Liver (tissue), 9 donors: ENCODE measurements around the gene OLIG2. TPM values are rescaled to one million over a fixed set of nuclear protein-coding genes. Genes with fewer than 3 reads are reported as not detected.

Experiments used
- DNase-seq: peaks from one replicate; pipeline ENCODE4 v3.0.0-alpha.2; 2017; ENCODE audit warnings: low spot score
- H3K27ac ChIP-seq, 2 donors: one replicate each; pipeline ENCODE4 v1.7.0; 2013; ENCODE audit warnings: inconsistent platforms in 2 of 2, low read length in 2 of 2, control low read depth in 1 of 2, low read depth in 1 of 2, mild to moderate bottlenecking in 1 of 2
- H3K27me3 ChIP-seq, 4 donors: one replicate each; pipeline versions ENCODE4 v1.6.1 to v1.7.0; 2013; ENCODE audit warnings: low read length in 3 of 4, inconsistent platforms in 1 of 4, mild to moderate bottlenecking in 1 of 4, moderate library complexity in 1 of 4; ENCODE audit not compliant: control insufficient read depth in 4 of 4, insufficient read depth in 4 of 4
- H3K36me3 ChIP-seq, 4 donors: one replicate each; pipeline versions ENCODE4 v1.6.1 to v1.7.0; 2013; ENCODE audit warnings: low read length in 3 of 4, mild to moderate bottlenecking in 3 of 4, low read depth in 1 of 4, moderate library complexity in 1 of 4; ENCODE audit not compliant: control insufficient read depth in 4 of 4, insufficient read depth in 3 of 4
- H3K4me1 ChIP-seq, 4 donors: one replicate each; pipeline versions ENCODE4 v1.6.1 to v1.7.0; 2013; ENCODE audit warnings: low read length in 3 of 4, mild to moderate bottlenecking in 3 of 4, moderate library complexity in 1 of 4; ENCODE audit not compliant: control insufficient read depth in 4 of 4, insufficient read depth in 4 of 4
- H3K4me3 ChIP-seq, 3 donors: one replicate each; pipeline versions ENCODE4 v1.6.1 to v1.7.0; 2013; ENCODE audit warnings: low read length in 3 of 3, control low read depth in 1 of 3, low read depth in 1 of 3, mild to moderate bottlenecking in 1 of 3
- H3K9ac ChIP-seq, 2 donors: one replicate each; pipeline ENCODE4 v1.7.0; 2013; ENCODE audit warnings: low read length in 2 of 2, mild to moderate bottlenecking in 2 of 2, moderate library complexity in 2 of 2, control low read depth in 1 of 2, low read depth in 1 of 2
- H3K9me3 ChIP-seq, 4 donors: one replicate each; pipeline versions ENCODE4 v1.6.1 to v1.7.0; 2013; ENCODE audit warnings: low read length in 3 of 4; ENCODE audit not compliant: control insufficient read depth in 4 of 4
- EGR1 ChIP-seq, 2 donors: IDR thresholded peaks; 2 replicates each; pipeline ENCODE4 v1.6.1; 2016 to 2018; ENCODE audit warnings: antibody characterized with exemption in 2 of 2, low read depth in 2 of 2
- FOXA2 ChIP-seq: IDR thresholded peaks from 2 replicates; pipeline ENCODE4 v1.6.1; 2016; ENCODE audit warnings: antibody characterized with exemption
- GABPA ChIP-seq, 2 donors: IDR thresholded peaks in 1 of 2; conservative IDR thresholded peaks in 1 of 2; 2 replicates each; pipeline ENCODE4 v1.6.1; 2016; ENCODE audit warnings: antibody characterized with exemption in 2 of 2, mild to moderate bottlenecking in 1 of 2, moderate library complexity in 1 of 2
- HNF4G ChIP-seq: IDR thresholded peaks from 2 replicates; pipeline ENCODE4 v1.6.1; 2016; ENCODE audit warnings: antibody characterized with exemption
- JUND ChIP-seq, 2 donors: IDR thresholded peaks; 2 replicates each; pipeline ENCODE4 v1.6.1; 2016; ENCODE audit warnings: antibody characterized with exemption in 2 of 2
- RAD21 ChIP-seq, 2 donors: IDR thresholded peaks; 2 replicates each; pipeline ENCODE4 v1.6.1; 2016; ENCODE audit warnings: antibody characterized with exemption in 2 of 2, mild to moderate bottlenecking in 2 of 2
- RXRA ChIP-seq, 2 donors: IDR thresholded peaks; 2 replicates each; pipeline ENCODE4 v1.6.1; 2017 to 2018; ENCODE audit warnings: antibody characterized with exemption in 2 of 2, mild to moderate bottlenecking in 1 of 2
- SP1 ChIP-seq: IDR thresholded peaks from 2 replicates; pipeline ENCODE4 v1.6.1; 2018; ENCODE audit warnings: antibody characterized with exemption, mild to moderate bottlenecking
- TAF1 ChIP-seq: conservative IDR thresholded peaks from 2 replicates; pipeline ENCODE4 v1.6.1; 2016; ENCODE audit warnings: antibody characterized with exemption, mild to moderate bottlenecking
- WGBS: extraction: QIAGEN DNeasy Blood & Tissue Kit; methylation state at CpG from one replicate; pipeline ENCODE4 v1.1.7; 2013; 5-methylcytosine and 5-hydroxymethylcytosine counted together
- polyA plus RNA-seq, 2 donors: library from polyadenylated mRNA; stranded (reverse) in 1 of 2; unstranded in 1 of 2; fragments of 200-250 nt in 1 of 2; fragments of >200 nt in 1 of 2; fragmentation: Nextera tagmentation in 1 of 2; extraction: Ambion mirVana in 1 of 2; gene quantifications; one replicate each; pipeline versions ENCODE4 v1.2.1 to v1.2.3, GENCODE V29; 2013 to 2015
- total RNA-seq, 2 donors: library from RNA; depleted of rRNA; stranded (reverse); fragments of >200 nt; gene quantifications; one replicate each; pipeline ENCODE4 v1.2.3, GENCODE V29; 2014
- TF ChIP-seq, protein P1 (sequence below): IDR thresholded peaks from 2 replicates; pipeline ENCODE4 v1.6.1; 2016; ENCODE audit warnings: antibody characterized with exemption, mild to moderate bottlenecking
- TF ChIP-seq, protein P2 (sequence below): fragments of 150-350 bp; IDR thresholded peaks from 2 replicates; pipeline ENCODE4 v1.5.1; 2017; ENCODE audit warnings: improper control_type of control experiment, low read depth, low read length; ENCODE audit not compliant: missing input control
- TF ChIP-seq, protein P3 (sequence below): IDR thresholded peaks from 2 replicates; pipeline ENCODE4 v1.6.1; 2016; ENCODE audit warnings: antibody characterized with exemption
- donor health status: healthy.
- donor health status: healthy.
- donor health status: healthy.
- donor health status: healthy.
- donor health status: healthy.

OLIG2 gene
- total and polyA plus RNA-seq, 4 donors = not detected

DNA sequence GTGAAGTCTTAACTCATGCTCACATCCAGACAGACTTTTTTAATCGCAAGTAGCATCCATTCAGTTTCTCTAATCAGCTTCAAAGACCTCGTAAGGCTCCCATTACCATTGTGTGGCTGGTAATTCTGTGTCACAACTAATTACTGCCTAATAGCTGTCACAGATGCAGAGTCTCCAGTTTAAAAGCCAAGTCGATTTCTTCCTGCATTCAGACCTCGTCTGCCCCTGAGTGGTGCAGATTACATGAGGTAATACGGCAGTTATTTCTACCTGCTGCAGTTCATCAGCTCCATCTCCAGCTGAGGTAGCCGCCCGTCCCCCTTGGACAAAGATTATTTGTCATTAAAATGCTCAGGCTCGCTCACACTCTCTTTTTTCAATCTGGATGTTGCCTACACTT is 34.4 kb upstream of the OLIG2 start:
- Histone ChIP-seq H3K36me3 (no peaks in the 10 kb centered on the region), H3K27ac (no peak overlapping the region), H3K4me3 (no peak overlapping the region), H3K9ac (no peak overlapping the region), H3K4me1 (no peaks in the 10 kb centered on the region), H3K27me3 (peaks cover 0 to 3% (median 2%) of the 10 kb centered on the region in 4 donors), H3K9me3 (peaks cover 0 to 2% (median 0%) of the 10 kb centered on the region in 4 donors)
- TF ChIP-seq, protein P1, sequence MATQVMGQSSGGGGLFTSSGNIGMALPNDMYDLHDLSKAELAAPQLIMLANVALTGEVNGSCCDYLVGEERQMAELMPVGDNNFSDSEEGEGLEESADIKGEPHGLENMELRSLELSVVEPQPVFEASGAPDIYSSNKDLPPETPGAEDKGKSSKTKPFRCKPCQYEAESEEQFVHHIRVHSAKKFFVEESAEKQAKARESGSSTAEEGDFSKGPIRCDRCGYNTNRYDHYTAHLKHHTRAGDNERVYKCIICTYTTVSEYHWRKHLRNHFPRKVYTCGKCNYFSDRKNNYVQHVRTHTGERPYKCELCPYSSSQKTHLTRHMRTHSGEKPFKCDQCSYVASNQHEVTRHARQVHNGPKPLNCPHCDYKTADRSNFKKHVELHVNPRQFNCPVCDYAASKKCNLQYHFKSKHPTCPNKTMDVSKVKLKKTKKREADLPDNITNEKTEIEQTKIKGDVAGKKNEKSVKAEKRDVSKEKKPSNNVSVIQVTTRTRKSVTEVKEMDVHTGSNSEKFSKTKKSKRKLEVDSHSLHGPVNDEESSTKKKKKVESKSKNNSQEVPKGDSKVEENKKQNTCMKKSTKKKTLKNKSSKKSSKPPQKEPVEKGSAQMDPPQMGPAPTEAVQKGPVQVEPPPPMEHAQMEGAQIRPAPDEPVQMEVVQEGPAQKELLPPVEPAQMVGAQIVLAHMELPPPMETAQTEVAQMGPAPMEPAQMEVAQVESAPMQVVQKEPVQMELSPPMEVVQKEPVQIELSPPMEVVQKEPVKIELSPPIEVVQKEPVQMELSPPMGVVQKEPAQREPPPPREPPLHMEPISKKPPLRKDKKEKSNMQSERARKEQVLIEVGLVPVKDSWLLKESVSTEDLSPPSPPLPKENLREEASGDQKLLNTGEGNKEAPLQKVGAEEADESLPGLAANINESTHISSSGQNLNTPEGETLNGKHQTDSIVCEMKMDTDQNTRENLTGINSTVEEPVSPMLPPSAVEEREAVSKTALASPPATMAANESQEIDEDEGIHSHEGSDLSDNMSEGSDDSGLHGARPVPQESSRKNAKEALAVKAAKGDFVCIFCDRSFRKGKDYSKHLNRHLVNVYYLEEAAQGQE = no peak
- TF ChIP-seq, protein P2, sequence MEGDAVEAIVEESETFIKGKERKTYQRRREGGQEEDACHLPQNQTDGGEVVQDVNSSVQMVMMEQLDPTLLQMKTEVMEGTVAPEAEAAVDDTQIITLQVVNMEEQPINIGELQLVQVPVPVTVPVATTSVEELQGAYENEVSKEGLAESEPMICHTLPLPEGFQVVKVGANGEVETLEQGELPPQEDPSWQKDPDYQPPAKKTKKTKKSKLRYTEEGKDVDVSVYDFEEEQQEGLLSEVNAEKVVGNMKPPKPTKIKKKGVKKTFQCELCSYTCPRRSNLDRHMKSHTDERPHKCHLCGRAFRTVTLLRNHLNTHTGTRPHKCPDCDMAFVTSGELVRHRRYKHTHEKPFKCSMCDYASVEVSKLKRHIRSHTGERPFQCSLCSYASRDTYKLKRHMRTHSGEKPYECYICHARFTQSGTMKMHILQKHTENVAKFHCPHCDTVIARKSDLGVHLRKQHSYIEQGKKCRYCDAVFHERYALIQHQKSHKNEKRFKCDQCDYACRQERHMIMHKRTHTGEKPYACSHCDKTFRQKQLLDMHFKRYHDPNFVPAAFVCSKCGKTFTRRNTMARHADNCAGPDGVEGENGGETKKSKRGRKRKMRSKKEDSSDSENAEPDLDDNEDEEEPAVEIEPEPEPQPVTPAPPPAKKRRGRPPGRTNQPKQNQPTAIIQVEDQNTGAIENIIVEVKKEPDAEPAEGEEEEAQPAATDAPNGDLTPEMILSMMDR = no peak
- DNase-seq = no peak
- 35% methylated on average over 8 of the region's 8 CpGs for WGBS

DNA sequence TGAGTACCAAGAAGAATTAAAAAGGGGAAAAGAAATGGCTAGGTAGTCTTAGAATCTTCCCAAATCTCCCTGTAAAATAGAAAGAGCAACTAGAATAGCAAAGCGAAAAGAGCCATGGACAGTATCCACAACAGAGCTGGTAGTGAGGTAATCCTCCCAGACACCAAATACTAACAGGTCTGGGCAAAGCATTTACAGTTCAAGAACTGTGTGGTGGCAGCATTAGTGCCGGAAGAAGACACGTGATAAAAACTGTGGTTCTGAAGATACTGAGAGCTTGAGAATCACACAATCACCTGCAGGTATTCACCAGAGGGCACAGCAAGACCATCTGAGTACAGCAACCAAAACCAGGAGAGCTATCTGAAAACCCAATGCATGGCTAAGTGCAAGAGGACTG is 31.8 kb upstream of the OLIG2 start:
- Histone ChIP-seq H3K36me3 (no peaks in the 10 kb centered on the region), H3K9me3 (no peaks in the 10 kb centered on the region), H3K4me3 (no peak overlapping the region), H3K4me1 (no peaks in the 10 kb centered on the region), H3K27me3 (peaks cover 0 to 3% (median 2%) of the 10 kb centered on the region in 4 donors), H3K9ac (no peak overlapping the region), H3K27ac (no peak overlapping the region)
- no peak for DNase-seq
- WGBS = 57% methylated on average over 3 of the region's 3 CpGs
- TF ChIP-seq EGR1 (IDR thresholded peaks at IDR 0.05; ENCODE audit: low read depth in 2 of 2) (no peak), SP1 (no peak), JUND (IDR thresholded peaks at IDR 0.05) (no peak), FOXA2 (no peak), RXRA (IDR thresholded peaks at IDR 0.05) (no peak), TAF1 (no peak), HNF4G (no peak)
- TF ChIP-seq, protein P3, sequence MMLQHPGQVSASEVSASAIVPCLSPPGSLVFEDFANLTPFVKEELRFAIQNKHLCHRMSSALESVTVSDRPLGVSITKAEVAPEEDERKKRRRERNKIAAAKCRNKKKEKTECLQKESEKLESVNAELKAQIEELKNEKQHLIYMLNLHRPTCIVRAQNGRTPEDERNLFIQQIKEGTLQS = no peak

DNA sequence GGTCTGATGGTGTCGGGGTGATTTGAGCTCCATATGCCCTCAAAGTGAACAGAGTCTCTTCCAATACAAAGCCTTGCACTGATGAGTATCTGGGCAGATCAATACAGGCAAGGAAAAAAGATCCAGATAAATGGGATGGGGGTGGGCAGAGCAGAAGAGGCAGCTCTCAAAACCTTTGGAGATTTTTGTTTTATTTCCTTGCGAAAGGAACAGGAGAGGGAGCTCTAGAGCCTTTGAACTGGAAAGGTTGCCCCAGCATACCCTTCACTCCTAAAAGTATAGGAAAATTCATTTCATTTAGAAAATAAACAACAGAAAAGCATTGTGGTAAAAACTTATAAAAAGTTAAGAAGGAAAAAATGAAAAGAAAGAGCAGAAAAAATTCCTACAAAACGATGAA is 31.4 kb upstream of the OLIG2 start:
- no peaks in the 10 kb centered on the region for H3K4me1 ChIP-seq
- no peak overlapping the region for H3K4me3 ChIP-seq
- no peak for DNase-seq
- H3K9ac ChIP-seq = no peak overlapping the region
- TF ChIP-seq GABPA (IDR thresholded peaks at IDR 0.05 in 1 of 2, conservative IDR thresholded peaks at IDR 0.05 in 1 of 2) = no peak
- peak; percentile 72 to 73 for TF ChIP-seq RAD21 (IDR thresholded peaks at IDR 0.05)
- TF ChIP-seq, protein P2 = peak; percentile 37
- H3K36me3 ChIP-seq = no peaks in the 10 kb centered on the region
- WGBS = 29% methylated on average over 3 of the region's 3 CpGs
- H3K9me3 ChIP-seq = no peaks in the 10 kb centered on the region
- H3K27ac ChIP-seq = no peak overlapping the region
- H3K27me3 ChIP-seq = peaks cover 0 to 3% (median 2%) of the 10 kb centered on the region in 4 donors
